IPS-15b (cell line): ENCODE measurements around the gene RBM41.
"Not testable (repeated sequence)": the region's sequence is repeated elsewhere in the genome, so short reads cannot be mapped to it uniquely, and the experiment has no call there.

Experiments used
- H3K27me3 ChIP-seq: one replicate; pipeline ENCODE4 v1.6.1; 2013; ENCODE audit warnings: low read length; ENCODE audit not compliant: control insufficient read depth, insufficient read depth
- H3K36me3 ChIP-seq: one replicate; pipeline ENCODE4 v1.6.1; 2013; ENCODE audit warnings: low read length; ENCODE audit not compliant: control insufficient read depth, insufficient read depth
- H3K4me1 ChIP-seq: one replicate; pipeline ENCODE4 v1.6.1; 2013; ENCODE audit warnings: mild to moderate bottlenecking, low read length; ENCODE audit not compliant: control insufficient read depth, insufficient read depth
- H3K4me3 ChIP-seq: one replicate; pipeline ENCODE4 v1.5.1; 2013; ENCODE audit warnings: low read depth, low read length
- H3K9ac ChIP-seq: one replicate; pipeline ENCODE4 v1.6.1; 2013; ENCODE audit warnings: low read depth, mild to moderate bottlenecking, low read length
- H3K9me3 ChIP-seq: one replicate; pipeline ENCODE4 v1.6.1; 2013; ENCODE audit warnings: mild to moderate bottlenecking, low read length; ENCODE audit not compliant: control insufficient read depth, insufficient read depth

RBM41 gene

DNA sequence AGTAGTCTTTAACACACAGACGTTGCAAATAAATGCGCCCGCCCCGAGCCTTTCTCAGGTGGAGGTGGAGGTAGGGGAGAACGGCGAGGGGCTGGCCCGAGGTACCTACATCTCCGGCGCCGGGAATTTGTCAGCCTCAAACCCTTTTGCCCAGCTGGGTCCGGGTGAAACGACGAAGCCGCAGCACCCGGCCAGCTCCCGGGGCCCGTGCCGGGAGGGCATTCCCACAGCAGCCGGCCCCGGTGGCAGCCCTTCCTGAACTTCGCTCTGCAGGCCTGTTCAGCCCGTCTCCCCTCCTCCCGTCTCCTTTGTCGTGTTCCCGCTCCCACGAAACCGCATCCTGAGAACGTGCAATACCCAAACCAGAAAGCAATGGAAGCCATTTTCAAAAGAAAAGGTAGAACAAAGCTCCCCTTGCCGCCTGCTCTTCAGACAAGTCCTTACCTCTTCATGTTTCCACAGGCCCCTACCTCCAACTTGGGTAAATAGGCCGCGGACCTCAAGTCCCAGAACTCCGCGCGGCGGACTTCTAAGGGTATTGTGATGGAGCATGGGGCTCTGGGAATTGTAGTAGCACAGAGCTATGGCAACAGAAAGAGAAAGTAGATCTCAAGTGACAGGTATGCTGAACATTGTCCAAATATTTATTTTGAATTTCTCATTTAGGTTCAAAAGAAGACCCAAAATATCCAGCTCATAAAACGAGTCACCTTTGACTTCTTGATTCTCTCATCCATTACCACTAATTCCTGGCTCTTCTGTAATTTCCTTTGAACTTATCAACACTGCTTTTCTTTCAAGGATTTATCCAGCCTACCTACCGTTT lies at the start of gene RBM41:
TSS of gene RBM41 (minus strand) at position 501 of the 826 bp plus-strand sequence. CDS start at position 452, 49 bp downstream.
- Histone ChIP-seq H3K4me1 (no peaks in the 10 kb centered on the region), H3K9me3 (no peaks in the 10 kb centered on the region), H3K4me3 (peak within 1 kb of the TSS; percentile 90)

GRCh38 chrX:107168257-107168656 lies 49.6 kb upstream of the RBM41 start:
- Histone ChIP-seq H3K4me1 (no peaks in the 10 kb centered on the region), H3K4me3 (no peak overlapping the region), H3K27me3 (no peaks in the 10 kb centered on the region), H3K36me3 (no peaks in the 10 kb centered on the region), H3K9ac (no peak overlapping the region), H3K9me3 (no peaks in the 10 kb centered on the region)

More for the DNA sequence above, at the start of gene RBM41:
- Histone ChIP-seq H3K36me3 (peaks cover 9% of the 10 kb centered on the region), H3K27me3 (no peaks in the 10 kb centered on the region), H3K9ac (peak within 1 kb of the TSS; percentile 95)

GRCh38 chrX:107167163-107167921 lies 48.7 kb upstream of the RBM41 start:
- Histone ChIP-seq H3K4me1 (no peaks in the 10 kb centered on the region), H3K27me3 (no peaks in the 10 kb centered on the region), H3K9ac (no peak overlapping the region), H3K9me3 (no peaks in the 10 kb centered on the region), H3K36me3 (no peaks in the 10 kb centered on the region), H3K4me3 (no peak overlapping the region)

- H3K36me3 ChIP-seq, H3K4me1 ChIP-seq, H3K4me3 ChIP-seq, H3K9me3 ChIP-seq, H3K27me3 ChIP-seq, H3K9ac ChIP-seq: not testable (repeated sequence)
Observed at GRCh38 chrX:107157618-107158017, 39.0 kb upstream of the RBM41 start.

DNA sequence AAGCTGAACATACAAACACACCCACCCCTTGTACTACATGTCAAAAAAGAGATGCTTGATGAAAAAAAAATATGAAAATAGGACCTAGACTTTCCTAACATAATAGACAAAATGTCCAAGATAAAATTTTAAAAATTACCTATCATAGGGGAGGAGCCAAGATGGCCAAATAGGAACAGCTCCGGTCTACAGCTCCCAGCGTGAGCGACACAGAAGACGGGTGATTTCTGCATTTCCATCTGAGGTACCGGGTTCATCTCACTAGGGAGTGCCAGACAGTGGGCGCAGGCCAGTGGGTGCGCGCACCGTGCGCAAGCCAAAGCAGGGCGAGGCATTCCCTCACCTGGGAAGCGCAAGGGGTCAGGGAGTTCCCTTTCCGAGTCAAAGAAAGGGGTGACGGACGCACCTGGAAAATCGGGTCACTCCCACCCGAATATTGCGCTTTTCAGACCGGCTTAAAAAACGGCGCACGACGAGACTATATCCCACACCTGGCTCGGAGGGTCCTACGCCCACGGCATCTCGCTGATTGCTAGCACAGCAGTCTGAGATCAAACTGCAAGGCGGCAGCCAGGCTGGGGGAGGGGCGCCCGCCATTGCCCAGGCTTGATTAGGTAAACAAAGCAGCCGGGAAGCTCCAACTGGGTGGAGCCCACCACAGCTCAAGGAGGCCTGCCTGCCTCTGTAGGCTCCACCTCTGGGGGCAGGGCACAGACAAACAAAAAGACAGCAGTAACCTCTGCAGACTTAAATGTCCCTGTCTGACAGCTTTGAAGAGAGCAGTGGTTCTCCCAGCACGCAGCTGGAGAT lies 37.2 kb upstream of the RBM41 start:
- H3K9ac ChIP-seq, H3K9me3 ChIP-seq, H3K27me3 ChIP-seq, H3K36me3 ChIP-seq, H3K4me1 ChIP-seq: not testable (repeated sequence)
- H3K4me3 ChIP-seq = peak overlapping the region; percentile 41

GRCh38 chrX:107154787-107155620 lies 36.4 kb upstream of the RBM41 start:
- no peaks in the 10 kb centered on the region for H3K36me3 ChIP-seq
- no peaks in the 10 kb centered on the region for H3K27me3 ChIP-seq
- H3K9me3 ChIP-seq = no peaks in the 10 kb centered on the region
- H3K4me1 ChIP-seq = peaks cover 8% of the 10 kb centered on the region
- H3K4me3 ChIP-seq = peak overlapping the region; percentile 41
- no peak overlapping the region for H3K9ac ChIP-seq

GRCh38 chrX:107153005-107153404 lies 34.4 kb upstream of the RBM41 start:
- no peaks in the 10 kb centered on the region for H3K9me3 ChIP-seq
- H3K27me3 ChIP-seq = no peaks in the 10 kb centered on the region
- no peak overlapping the region for H3K4me3 ChIP-seq
- peaks cover 8% of the 10 kb centered on the region for H3K4me1 ChIP-seq
- H3K9ac ChIP-seq = no peak overlapping the region
- no peaks in the 10 kb centered on the region for H3K36me3 ChIP-seq

DNA sequence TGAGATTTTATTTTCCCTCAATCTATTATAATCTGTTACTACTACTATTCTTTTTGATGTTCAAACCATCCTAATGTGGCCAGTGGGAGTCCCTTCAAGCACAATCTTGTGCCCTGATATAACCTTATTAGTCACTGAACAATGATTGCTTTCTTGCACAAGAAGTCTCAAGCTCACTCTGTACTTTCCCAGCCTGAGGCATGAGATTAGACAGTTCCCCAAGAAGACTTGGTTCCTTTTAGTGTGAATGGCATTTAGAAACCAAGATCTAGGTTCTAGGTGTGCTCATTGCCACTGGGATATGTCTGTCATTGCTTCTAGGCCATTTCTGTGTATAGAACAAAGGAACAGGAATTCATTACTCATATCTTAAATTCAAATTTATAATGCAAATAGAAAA lies 28.0 kb upstream of the RBM41 start:
- Histone ChIP-seq H3K9ac (no peak overlapping the region), H3K27me3 (no peaks in the 10 kb centered on the region), H3K36me3 (no peaks in the 10 kb centered on the region), H3K4me1 (peaks cover 3% of the 10 kb centered on the region), H3K4me3 (no peak overlapping the region), H3K9me3 (no peaks in the 10 kb centered on the region)

GRCh38 chrX:107135965-107136307 lies 17.3 kb upstream of the RBM41 start:
- Histone ChIP-seq H3K9ac (no peak overlapping the region), H3K9me3 (no peaks in the 10 kb centered on the region), H3K4me3 (no peak overlapping the region), H3K27me3 (no peaks in the 10 kb centered on the region), H3K36me3 (no peaks in the 10 kb centered on the region), H3K4me1 (no peaks in the 10 kb centered on the region)

DNA sequence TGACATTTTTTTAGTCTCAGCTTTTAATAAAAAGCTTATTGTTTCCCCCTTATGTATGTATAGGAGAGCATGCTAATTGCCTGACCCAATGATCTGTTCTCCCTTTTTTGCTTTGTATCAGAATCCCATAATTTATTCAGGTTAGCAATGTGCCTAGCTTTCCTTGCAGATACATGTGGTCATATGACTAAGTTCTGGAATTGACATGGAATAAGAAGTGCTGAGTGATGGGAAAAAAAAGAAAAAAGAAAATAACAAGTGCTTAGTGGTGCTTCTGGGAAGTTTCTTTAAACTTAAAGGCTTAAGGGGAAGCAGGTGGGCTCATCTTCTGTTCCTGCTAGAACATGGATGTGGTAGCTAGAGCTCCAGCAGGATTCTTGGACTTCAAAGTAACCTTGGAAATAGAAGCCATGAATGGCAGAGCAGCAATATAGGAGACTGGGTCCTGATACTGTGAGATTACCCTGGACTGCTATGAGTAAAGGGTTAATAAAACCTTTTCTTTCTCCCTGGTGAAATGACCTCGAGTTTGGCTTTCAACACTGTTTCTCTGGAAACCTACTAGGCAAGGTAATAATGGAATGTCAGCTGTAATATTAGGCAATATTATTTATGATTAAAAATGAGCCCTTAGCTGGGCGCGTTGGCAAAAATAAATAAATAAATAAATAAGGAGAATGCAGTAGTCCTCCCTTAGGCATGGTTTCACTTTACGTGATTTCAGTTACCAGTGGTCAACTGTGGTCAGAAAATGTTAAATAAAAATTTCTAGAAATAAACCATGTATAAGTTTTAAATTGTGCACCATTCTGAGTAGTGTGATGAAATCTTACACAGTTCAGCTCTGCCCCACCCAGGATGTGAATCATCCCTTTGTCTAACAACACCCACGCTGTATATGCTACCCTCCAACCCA lies 16.7 kb upstream of the RBM41 start:
- H3K4me1 ChIP-seq = no peaks in the 10 kb centered on the region
- H3K9me3 ChIP-seq = no peaks in the 10 kb centered on the region
- H3K36me3 ChIP-seq = no peaks in the 10 kb centered on the region
- H3K27me3 ChIP-seq = no peaks in the 10 kb centered on the region
- no peak overlapping the region for H3K4me3 ChIP-seq
- H3K9ac ChIP-seq = no peak overlapping the region
